HG03460 (cell line): ENCODE measurements around the gene ABI3BP.
"Not testable (repeated sequence)": the region's sequence is repeated elsewhere in the genome, so short reads cannot be mapped to it uniquely, and the experiment has no call there.

ENCODE experiments used
- ATAC-seq: cut with Tn5 transposase; IDR thresholded peaks from one replicate; pipeline ENCODE4 v1.9.1; 2021; ENCODE audit not compliant: unreplicated experiment

ABI3BP gene

GRCh38 chr3:100953103-100953502 is 40.1 kb downstream of the ABI3BP start:
- no peak for ATAC-seq

GRCh38 chr3:100947119-100947518 is 46.1 kb downstream of the ABI3BP start:
- ATAC-seq, result no peak

- not testable (repeated sequence) for ATAC-seq
Observed at GRCh38 chr3:100946096-100946495, 47.1 kb downstream of the ABI3BP start.

GRCh38 chr3:100941451-100941850 is 51.8 kb downstream of the ABI3BP start:
- ATAC-seq, result no peak

- no peak for ATAC-seq
Observed at GRCh38 chr3:100941041-100941440, 52.2 kb downstream of the ABI3BP start.

- ATAC-seq, result no peak
Observed at GRCh38 chr3:100936931-100937330, 56.3 kb downstream of the ABI3BP start.

- ATAC-seq, result no peak
Observed at GRCh38 chr3:100932491-100932890, 60.7 kb downstream of the ABI3BP start.

- no peak for ATAC-seq
Observed at GRCh38 chr3:100928638-100929428, 64.4 kb downstream of the ABI3BP start.

GRCh38 chr3:100927775-100928174 is 65.4 kb downstream of the ABI3BP start:
- ATAC-seq, result no peak

GRCh38 chr3:100915706-100916495 is 77.3 kb downstream of the ABI3BP start:
- no peak for ATAC-seq

- no peak for ATAC-seq
Observed at GRCh38 chr3:100913870-100914648, 79.2 kb downstream of the ABI3BP start.

GRCh38 chr3:100912976-100913545 is 80.2 kb downstream of the ABI3BP start:
- ATAC-seq, result no peak

GRCh38 chr3:100912571-100912970 is 80.7 kb downstream of the ABI3BP start:
- ATAC-seq, result no peak

GRCh38 chr3:100911956-100912355 is 81.3 kb downstream of the ABI3BP start:
- ATAC-seq, result no peak

GRCh38 chr3:100910986-100911385 is 82.2 kb downstream of the ABI3BP start:
- ATAC-seq, result no peak

GRCh38 chr3:100902572-100902971 is 90.6 kb downstream of the ABI3BP start:
- no peak for ATAC-seq

- no peak for ATAC-seq
Observed at GRCh38 chr3:100900671-100901335, 92.4 kb downstream of the ABI3BP start.

- peak; percentile 82 for ATAC-seq
Observed at GRCh38 chr3:100899440-100900091, 93.7 kb downstream of the ABI3BP start.

GRCh38 chr3:100898681-100899080 is 94.5 kb downstream of the ABI3BP start:
- ATAC-seq, result no peak

GRCh38 chr3:100896994-100897393 is 96.2 kb downstream of the ABI3BP start:
- ATAC-seq, result no peak
